ENCODE measurements around the gene MERTK. TPM values are rescaled to one million over a fixed set of nuclear protein-coding genes. Genes with fewer than 3 reads are reported as not detected.

MERTK gene
- total RNA-seq, 1 experiment from 2014 or later: not detected

DNA sequence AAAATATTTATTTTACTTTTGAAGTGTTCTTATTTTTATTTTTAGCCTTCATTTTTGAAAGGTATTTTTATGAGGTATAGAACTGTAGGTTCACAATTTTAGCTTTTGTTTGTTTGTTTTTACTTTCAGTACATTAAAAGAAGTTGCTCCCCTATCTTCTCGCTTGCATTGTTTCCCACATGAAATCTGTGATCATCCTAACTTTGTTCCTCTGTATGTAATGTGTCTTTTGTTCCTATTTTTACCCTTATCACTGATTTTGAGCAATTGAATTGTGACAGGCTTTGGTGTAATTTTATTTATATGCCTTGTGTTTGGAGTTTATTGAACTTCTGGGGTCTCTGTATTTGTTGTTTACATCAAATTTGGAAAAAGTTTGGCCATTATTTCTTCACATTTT, 78.8 kb downstream of the MERTK start:
- DNase-seq (ENCODE audit: low read depth): no peak

DNA sequence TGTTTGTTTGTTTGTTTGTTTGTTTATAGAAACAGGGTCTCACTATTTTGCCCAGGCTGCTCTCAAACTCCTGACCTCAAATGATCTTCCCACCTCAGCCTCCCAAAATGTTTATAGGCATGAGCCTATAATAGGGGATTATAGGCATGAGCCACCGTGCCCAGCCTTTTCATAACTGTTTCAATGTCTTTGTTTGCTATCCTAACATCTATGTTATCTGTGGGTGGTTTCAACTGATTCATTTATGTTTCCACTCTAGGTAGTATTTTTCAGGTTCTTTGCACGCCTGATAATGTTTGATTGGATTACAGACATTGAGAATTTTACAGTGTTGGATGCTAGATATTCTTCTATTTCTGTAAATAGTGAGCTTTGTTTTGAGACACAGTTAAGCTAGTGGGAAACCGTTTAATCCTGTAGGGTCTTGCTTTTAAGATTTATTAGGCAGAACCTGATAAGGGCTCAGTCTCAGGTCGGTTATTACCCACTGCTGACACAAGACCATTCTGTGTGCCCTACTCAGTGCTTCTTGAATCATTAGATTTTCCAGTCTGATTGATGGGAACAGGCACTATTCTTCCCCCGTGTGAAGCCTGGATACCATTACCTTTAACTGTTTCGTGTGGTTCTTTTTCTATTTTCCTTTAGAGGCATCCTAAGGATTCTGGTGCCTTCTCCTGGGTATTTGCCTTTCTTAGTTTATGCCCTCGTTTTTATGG, 80.2 kb downstream of the MERTK start:
- no peak for DNase-seq (ENCODE audit: low read depth)

DNA sequence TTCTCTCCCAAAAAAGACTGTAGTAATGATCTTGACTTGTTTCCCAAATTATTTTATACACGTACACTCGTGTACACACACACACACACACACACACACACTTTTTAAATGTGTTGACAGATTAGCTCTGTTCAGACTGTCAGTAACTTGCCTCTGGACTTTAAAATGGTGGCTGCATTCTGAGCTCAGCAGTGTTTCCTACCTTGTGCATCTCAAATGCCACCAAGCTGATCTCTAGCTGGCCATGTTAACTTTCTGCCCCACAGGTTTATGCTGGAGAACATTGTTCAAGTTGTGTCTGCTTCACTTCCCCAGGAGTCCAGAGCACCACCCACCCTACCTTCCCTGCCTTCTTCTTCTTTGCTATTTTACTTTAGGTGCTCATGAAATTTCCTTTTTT, 83.3 kb downstream of the MERTK start:
- no peak for DNase-seq (ENCODE audit: low read depth)

DNA sequence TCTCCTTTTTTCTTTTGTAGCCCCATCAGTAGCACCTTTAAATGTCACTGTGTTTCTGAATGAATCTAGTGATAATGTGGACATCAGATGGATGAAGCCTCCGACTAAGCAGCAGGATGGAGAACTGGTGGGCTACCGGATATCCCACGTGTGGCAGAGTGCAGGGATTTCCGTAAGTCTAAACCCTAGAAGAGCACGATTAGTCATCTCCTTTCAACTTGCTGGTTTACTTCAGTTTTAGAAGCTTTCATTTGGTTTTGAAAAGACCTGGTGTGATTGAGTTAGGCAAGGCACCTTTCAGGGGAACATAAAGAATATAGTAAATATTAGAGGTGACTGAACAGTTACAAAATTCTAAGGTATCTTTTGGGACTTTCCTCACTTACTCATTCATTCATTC, 84.4 kb downstream of the MERTK start:
- no peak for DNase-seq (ENCODE audit: low read depth)

- no peak for DNase-seq (ENCODE audit: low read depth)
Measured at GRCh38 chr2:111983478-111984212, 85.2 kb downstream of the MERTK start.

DNA sequence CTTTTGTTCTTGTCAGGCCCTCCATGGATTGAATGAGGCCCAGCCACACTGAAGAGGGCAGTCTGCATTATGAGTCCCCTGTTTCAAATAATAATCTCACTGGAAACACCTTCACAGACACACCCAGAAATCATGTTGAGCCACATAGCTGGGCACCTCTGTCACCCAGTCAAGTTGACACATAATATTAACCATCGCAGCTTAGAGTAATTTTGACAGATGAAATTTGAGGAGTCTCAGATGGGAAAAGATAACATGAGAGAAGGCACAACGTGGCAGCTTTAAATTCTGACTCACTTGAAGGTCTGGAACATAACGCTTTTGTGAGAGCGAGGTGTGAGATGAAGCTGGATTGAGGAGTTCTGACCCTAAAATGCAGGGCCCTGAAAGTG, 85.8 kb downstream of the MERTK start:
- DNase-seq (ENCODE audit: low read depth): no peak

GRCh38 chr2:111985514-111985913, 87.1 kb downstream of the MERTK start:
- no peak for DNase-seq (ENCODE audit: low read depth)

- peak; percentile 37 for DNase-seq (ENCODE audit: low read depth)
Measured at GRCh38 chr2:111986116-111986900, 87.9 kb downstream of the MERTK start.

GRCh38 chr2:111990375-111990774, 92.0 kb downstream of the MERTK start:
- DNase-seq (ENCODE audit: low read depth): no peak

DNA sequence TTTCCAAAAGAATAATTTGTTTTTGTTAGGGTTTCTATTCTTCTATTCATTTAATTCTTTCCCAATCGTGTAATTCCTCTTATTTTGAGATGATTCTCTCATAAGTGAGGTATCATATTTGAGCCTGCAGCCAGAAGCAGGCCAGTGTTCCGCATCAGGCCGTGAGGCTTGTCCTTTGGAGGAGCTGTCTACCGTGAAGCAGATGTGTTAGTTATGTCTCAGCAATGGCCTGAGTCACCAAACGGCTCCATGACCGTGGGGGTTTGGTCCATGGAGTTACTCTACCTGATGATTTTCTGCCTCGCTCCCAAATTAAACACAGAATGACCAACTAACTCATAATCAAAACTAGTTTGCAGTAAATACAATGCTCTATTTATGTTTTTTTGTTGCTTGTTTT, 92.4 kb downstream of the MERTK start:
- peak; percentile 15 for DNase-seq (ENCODE audit: low read depth)

- no peak for DNase-seq (ENCODE audit: low read depth)
Measured at GRCh38 chr2:111994042-111994441, 95.6 kb downstream of the MERTK start.

DNA sequence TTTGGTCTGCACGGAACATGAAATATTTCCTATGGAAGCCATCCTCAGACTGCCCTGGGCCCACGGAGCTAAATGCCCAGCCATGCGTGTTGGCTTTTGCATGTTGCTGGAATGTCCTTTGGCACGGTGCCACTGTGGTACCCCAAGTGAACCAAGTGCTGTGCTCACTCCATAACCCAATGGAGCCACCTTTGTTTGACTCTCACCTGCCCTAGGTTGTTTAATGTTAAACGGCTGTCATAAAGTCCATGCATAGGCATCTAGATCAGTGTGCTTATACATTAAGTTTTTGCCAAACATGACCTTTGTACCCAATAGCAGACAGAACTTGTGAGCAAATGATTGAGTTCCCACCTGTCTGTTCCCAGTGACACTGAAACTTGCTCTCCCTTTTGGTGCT, 96.7 kb downstream of the MERTK start:
- DNase-seq (ENCODE audit: low read depth): no peak

- DNase-seq (ENCODE audit: low read depth): no peak
Measured at GRCh38 chr2:111999809-112000208, 101.4 kb downstream of the MERTK start.

DNA sequence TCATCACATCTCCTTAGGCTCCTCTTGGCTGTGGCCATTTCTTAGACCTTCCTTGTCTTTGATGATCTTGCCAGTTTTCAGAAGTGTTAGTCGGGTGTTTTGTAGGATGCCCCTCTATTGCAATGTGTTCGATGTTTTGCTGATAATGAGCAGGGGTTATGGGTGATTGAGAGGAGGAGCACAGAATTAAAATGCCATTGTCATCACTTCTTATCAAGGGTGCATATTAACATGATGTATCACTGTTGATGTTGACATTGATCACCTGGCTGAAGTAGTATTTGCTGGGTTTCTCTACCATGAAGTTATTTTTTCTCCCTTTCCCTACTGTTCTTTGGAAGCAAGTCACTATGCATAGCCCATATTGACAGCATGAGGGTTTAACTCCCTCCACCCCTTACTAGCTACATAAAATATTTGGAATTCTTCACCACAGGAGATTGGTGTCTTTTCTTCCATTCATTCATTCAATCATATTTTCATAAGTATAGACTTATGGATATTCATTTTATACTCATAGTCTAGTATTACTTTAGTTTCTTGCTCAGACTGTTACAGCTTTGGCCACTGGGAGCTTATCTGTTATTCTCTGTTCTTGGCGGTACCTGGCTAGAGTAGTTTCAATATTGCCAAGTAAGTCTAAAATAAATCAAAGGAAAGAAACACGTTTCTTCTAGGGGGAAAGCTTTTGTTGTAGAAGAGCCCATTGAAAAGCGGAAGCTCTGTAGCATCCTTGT, 102.2 kb downstream of the MERTK start:
- DNase-seq (ENCODE audit: low read depth): no peak

- no peak for DNase-seq (ENCODE audit: low read depth)
Measured at GRCh38 chr2:112001136-112001715, 102.8 kb downstream of the MERTK start.

DNA sequence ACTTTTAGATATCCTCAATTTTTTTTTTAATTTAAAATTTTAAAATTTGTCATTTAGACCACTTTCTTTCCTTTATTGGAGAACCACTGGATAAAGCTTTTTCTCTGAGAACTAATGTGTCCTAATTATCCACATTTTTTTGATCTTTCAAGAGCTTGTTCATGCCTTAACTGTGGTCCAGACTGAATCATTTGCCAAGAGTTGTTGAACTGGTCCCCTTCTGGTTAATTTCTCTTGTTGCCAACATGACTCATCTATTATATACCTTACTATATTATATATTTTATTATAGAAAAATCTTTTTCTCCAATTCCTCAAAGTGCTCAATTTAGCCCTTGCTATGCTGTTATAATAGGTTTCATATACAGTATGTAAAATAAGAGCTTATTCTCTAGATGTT, 103.5 kb downstream of the MERTK start:
- DNase-seq (ENCODE audit: low read depth): no peak

DNA sequence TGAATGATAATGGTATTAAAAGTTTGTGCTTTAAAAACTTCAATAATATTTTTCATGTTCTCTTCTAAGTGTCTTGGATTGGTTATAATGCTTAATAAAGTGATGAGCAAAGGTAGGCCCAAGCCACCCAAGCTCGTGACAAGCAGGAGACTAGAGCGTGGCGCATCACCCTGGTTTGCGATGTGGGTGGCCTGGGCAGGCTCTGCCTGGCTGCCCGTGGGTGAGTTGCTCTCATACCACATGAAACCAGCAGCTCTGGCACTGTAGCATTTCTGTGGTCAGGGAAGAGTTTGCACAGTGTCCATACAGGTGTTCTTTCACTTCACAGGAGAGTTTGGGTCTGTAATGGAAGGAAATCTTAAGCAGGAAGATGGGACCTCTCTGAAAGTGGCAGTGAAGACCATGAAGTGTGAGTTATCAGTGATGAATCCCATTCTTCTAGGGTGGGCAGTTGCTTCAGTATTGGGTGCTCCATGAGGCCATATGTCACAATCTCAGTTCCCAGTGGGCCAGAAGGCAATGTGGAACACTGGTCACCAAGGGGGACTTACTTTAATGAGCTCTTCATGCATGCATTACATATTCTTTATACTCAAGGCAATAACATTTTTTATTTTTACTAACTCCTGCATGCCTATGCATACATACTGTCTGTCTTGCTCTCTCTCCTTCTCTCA, 105.3 kb downstream of the MERTK start:
- no peak for DNase-seq (ENCODE audit: low read depth)

- DNase-seq (ENCODE audit: low read depth): no peak
Measured at GRCh38 chr2:112004253-112004645, 105.8 kb downstream of the MERTK start.

GRCh38 chr2:112005406-112006075, 107.1 kb downstream of the MERTK start:
- no peak for DNase-seq (ENCODE audit: low read depth)

- peak; percentile 56 for DNase-seq (ENCODE audit: low read depth)
Measured at GRCh38 chr2:112006076-112006410, 107.6 kb downstream of the MERTK start.

DNA sequence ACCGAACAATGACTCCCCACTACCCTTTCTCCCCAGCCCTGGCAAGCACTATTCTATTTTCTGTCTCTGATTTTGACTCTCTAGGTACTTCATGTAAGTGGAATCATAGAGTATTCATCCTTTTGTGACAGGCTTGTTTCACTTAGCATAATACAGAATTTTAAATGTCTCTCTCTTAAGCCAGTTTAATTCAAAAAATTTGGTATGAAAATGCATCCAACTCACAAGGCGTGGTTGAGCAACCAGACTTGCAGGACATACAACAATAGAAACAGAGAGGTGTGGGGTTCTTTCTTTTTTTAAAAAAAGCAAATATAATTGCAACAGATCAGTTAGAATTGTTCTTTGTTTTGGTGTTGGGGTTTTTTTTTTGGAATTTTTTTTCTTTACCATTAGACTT, 109.1 kb downstream of the MERTK start:
- DNase-seq (ENCODE audit: low read depth): no peak

Data from RPMI7951 (cell line).